Esophagus squamous epithelium (tissue), 5 donors: ENCODE data around the gene TRIP12. TPM values are rescaled to one million over a fixed set of nuclear protein-coding genes. Genes with fewer than 3 reads are reported as not detected.

Experiments
- DNase-seq: peaks from one replicate; lab custom pipeline; 2025; lab: John Stamatoyannopoulos, UW
- H3K27ac ChIP-seq, 4 donors: fragments of 200-600 bp; sonication (generic); one replicate each; pipeline ENCODE4 v1.5.1; 2016 to 2019; ENCODE audit warnings: mild to moderate bottlenecking in 1 of 4
- H3K27me3 ChIP-seq, 4 donors: fragments of 200-600 bp; sonication (generic); 1 replicate in 3 of 4; 2 replicates in 1 of 4; pipeline versions ENCODE4 v1.5.1 to v1.6.0; 2017 to 2021; ENCODE audit warnings: antibody characterized with exemption in 1 of 4
- H3K36me3 ChIP-seq, 3 donors: fragments of 200-600 bp; sonication (generic); one replicate each; pipeline ENCODE4 v1.5.1; 2016 to 2019
- H3K4me1 ChIP-seq, 3 donors: fragments of 200-600 bp; sonication (generic); one replicate each; pipeline ENCODE4 v1.5.1; 2017 to 2019
- H3K4me3 ChIP-seq, 4 donors: fragments of 200-600 bp; sonication (generic); 1 replicate in 3 of 4; 2 replicates in 1 of 4; pipeline ENCODE4 v1.5.1; 2016 to 2019; ENCODE audit warnings: mild to moderate bottlenecking in 2 of 4, moderate library complexity in 1 of 4
- H3K9me3 ChIP-seq, 3 donors: fragments of 200-600 bp; sonication (generic); one replicate each; pipeline ENCODE4 v1.5.1; 2016 to 2019
- POLR2A ChIP-seq, 4 donors: fragments of 450-650 bp; IDR thresholded peaks; one replicate each; pipeline ENCODE4 v1.6.1; 2017; ENCODE audit warnings: antibody characterized with exemption in 4 of 4, mild to moderate bottlenecking in 4 of 4, moderate library complexity in 3 of 4
- WGBS, 2 donors: methylation state at CpG; one replicate each; pipeline ENCODE4 v1.1.5; 2018; 5-methylcytosine and 5-hydroxymethylcytosine counted together
- intact Hi-C: fragments of 100-400 bp; cut with DNase I; formaldehyde crosslinking; loops from one replicate; pipeline ENCODE4 v1.15.0; 2022
- total RNA-seq, 4 donors: library from RNA; depleted of rRNA; stranded (reverse); fragments of >200 nt; gene quantifications; one replicate each; pipeline ENCODE4 v1.1.0, GENCODE V29; 2016
- TF ChIP-seq, protein P1 (sequence below), 6 experiments: fragments of 450-650 bp in 4 of 6; fragments of 200-600 bp in 2 of 6; sonication (generic) in 2 of 6; IDR thresholded peaks; one replicate each; pipeline ENCODE4 v1.5.1; 2016 to 2019; ENCODE audit warnings: antibody characterized with exemption in 6 of 6, mild to moderate bottlenecking in 4 of 6, moderate library complexity in 4 of 6
- donor health status: DM: yes; HTN: yes; CAD: no.

TRIP12 gene
- total RNA-seq, 4 donors from 2014 or later = 84.8 to 174 (median 125) TPM

DNA sequence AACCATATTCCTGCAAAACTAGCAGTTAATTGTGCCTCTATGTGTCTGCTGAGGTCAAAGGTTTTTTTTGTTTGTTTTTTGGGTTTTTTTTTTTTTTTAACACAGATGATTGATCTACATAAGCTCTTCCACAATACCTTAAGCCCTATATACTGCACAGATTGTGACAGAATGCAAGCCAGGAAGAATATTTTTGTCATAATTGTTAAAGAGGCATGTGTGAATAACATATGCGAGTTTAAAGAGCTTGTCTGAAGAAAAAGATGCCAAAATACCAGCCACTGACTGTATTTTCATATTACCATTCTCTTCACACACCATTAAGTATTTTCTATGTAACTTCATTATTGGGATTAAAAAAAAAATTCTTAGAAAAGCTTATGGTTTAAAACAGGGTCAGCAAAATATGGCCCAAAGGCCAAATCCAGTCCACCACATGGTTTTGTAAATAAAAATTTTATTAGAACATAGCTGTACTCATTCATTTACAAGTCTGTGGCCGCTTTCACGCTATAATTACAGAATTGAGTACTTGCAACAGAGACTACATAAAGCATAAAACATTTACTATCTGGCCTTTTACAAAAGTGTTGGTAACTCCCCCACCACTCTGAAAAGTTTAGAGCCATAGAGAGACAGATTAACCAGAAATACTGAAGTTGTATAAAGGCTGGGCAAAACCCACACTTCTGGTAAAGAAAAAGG is 89.9 kb downstream of the TRIP12 start:
- Histone ChIP-seq H3K27ac (no peak overlapping the region), H3K9me3 (no peaks in the 10 kb centered on the region), H3K36me3 (peaks cover 0 to 94% (median 11%) of the 10 kb centered on the region in 3 donors), H3K27me3 (no peaks in the 10 kb centered on the region), H3K4me1 (peaks cover 0 to 6% (median 5%) of the 10 kb centered on the region in 3 donors), H3K4me3 (no peak overlapping the region)
- WGBS, 2 donors = 85 to 87% methylated on average over 3 of the region's 3 CpGs
- DNase-seq = no peak
- intact Hi-C loops = no loop called here
- TF ChIP-seq POLR2A (IDR thresholded peaks at IDR 0.05) = no peak
- TF ChIP-seq, protein P1, sequence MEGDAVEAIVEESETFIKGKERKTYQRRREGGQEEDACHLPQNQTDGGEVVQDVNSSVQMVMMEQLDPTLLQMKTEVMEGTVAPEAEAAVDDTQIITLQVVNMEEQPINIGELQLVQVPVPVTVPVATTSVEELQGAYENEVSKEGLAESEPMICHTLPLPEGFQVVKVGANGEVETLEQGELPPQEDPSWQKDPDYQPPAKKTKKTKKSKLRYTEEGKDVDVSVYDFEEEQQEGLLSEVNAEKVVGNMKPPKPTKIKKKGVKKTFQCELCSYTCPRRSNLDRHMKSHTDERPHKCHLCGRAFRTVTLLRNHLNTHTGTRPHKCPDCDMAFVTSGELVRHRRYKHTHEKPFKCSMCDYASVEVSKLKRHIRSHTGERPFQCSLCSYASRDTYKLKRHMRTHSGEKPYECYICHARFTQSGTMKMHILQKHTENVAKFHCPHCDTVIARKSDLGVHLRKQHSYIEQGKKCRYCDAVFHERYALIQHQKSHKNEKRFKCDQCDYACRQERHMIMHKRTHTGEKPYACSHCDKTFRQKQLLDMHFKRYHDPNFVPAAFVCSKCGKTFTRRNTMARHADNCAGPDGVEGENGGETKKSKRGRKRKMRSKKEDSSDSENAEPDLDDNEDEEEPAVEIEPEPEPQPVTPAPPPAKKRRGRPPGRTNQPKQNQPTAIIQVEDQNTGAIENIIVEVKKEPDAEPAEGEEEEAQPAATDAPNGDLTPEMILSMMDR (IDR thresholded peaks at IDR 0.05) = no peak

DNA sequence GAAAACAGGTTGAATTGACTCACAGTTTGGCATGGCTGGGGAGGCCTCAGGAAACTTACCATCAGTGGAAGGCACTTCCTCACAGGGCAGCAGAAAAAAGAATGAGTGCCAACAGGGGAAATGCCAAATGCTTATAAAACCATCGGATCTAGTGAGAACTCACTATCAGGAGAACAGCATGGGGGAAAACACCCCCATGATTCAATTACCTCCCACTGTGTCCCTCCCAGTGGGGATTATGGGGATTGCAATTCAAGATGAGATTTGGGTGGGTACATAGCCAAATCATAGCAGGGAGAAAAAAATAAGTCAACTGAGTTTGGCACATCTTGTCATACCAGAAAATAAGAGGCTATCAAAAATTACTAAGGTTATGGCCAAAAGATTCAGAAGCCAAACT is 96.3 kb downstream of the TRIP12 start:
- intact Hi-C loops = no loop called here
- WGBS, 2 donors = 74 to 75% methylated on average over 1 of the region's 1 CpG
- no peak for DNase-seq
- Histone ChIP-seq H3K4me1 (peaks cover 0 to 5% (median 3%) of the 10 kb centered on the region in 3 donors), H3K36me3 (peaks cover 0 to 92% (median 16%) of the 10 kb centered on the region in 3 donors), H3K27ac (no peak overlapping the region), H3K9me3 (no peaks in the 10 kb centered on the region), H3K4me3 (no peak overlapping the region), H3K27me3 (no peaks in the 10 kb centered on the region)
- no peak for TF ChIP-seq POLR2A (IDR thresholded peaks at IDR 0.05)
- TF ChIP-seq, protein P1 (IDR thresholded peaks at IDR 0.05) = no peak

DNA sequence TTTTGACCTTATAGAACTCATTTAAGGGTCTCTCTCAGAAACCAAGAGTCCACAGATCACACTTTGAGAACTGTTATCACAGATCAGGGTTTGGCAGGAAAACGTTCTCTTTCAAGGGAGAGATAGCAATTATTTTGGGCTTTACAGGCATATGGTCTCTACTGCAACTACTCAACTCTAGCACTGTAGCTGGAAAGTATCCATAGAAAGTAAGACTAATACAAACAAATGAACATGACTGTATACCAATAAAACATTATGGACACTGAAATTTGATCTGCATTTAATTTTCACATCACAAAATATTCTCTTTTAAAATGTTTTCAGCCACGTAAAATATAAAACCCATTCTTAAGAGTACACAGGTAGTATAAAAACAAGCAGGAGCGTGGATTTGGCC is 100.5 kb downstream of the TRIP12 start:
- H3K36me3 ChIP-seq = peaks cover 0 to 87% (median 6%) of the 10 kb centered on the region in 3 donors
- TF ChIP-seq POLR2A (IDR thresholded peaks at IDR 0.05) = no peak
- TF ChIP-seq, protein P1 (IDR thresholded peaks at IDR 0.05) = no peak
- no peak for DNase-seq
- WGBS, 2 donors = 84 to 85% methylated on average over 3 of the region's 3 CpGs
- no peak overlapping the region for H3K4me3 ChIP-seq
- intact Hi-C loops = no loop called here
- no peak overlapping the region for H3K27ac ChIP-seq
- H3K4me1 ChIP-seq = peaks cover 0 to 5% (median 3%) of the 10 kb centered on the region in 3 donors
- H3K9me3 ChIP-seq = no peaks in the 10 kb centered on the region
- no peaks in the 10 kb centered on the region for H3K27me3 ChIP-seq

DNA sequence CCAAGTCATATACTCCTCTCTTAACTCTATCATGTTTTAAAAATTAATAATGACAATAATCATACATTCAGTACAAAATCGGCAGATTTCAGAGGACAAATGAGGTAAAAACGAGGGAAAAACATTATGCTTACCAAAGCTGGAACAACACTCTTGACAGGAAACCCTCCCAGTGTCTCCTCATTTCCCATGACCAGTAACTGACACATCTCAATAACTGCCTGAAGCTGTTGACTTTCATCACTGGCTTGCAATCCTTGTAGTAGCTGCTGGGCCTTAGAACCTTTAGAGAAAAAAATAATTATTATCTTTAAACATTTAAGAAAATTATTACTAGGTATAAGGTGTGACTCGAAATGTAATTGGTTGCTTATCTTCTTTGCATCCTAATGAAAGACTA is 103.6 kb downstream of the TRIP12 start:
- H3K4me3 ChIP-seq = no peak overlapping the region
- no peaks in the 10 kb centered on the region for H3K9me3 ChIP-seq
- H3K27me3 ChIP-seq = no peaks in the 10 kb centered on the region
- intact Hi-C loops = no loop called here
- H3K36me3 ChIP-seq = peaks cover 8 to 89% (median 10%) of the 10 kb centered on the region in 3 donors
- 82 to 84% methylated on average over 3 of the region's 3 CpGs for WGBS, 2 donors
- no peak overlapping the region for H3K27ac ChIP-seq
- DNase-seq = no peak
- H3K4me1 ChIP-seq = peaks cover 0 to 5% (median 3%) of the 10 kb centered on the region in 3 donors
- TF ChIP-seq, protein P1 (IDR thresholded peaks at IDR 0.05) = no peak
- TF ChIP-seq POLR2A (IDR thresholded peaks at IDR 0.05) = no peak

DNA sequence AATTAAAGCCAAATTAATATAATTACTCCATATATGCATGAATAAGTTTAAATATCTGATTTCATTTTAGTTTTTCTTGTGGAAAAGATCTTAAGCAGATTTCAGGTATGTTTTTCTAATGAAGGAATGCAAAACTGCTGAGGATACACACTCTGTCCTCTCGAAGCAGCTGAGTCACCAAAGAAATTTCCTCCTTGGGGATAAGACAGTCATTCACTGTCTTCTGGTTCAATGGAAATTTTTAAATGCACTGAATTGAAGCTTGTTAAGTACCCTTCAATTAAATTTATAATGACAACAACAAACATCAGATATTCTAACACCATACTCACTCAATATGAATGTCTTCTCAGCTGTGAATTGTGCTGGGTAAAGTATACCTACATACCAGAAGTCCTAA is 106.0 kb downstream of the TRIP12 start:
- DNase-seq = no peak
- no peak overlapping the region for H3K27ac ChIP-seq
- H3K27me3 ChIP-seq = no peaks in the 10 kb centered on the region
- intact Hi-C loops = no loop called here
- TF ChIP-seq, protein P1 (IDR thresholded peaks at IDR 0.05) = no peak
- no peak for TF ChIP-seq POLR2A (IDR thresholded peaks at IDR 0.05)
- WGBS, 2 donors = 37 to 38% methylated on average over 1 of the region's 1 CpG
- peaks cover 11 to 95% (median 11%) of the 10 kb centered on the region in 3 donors for H3K36me3 ChIP-seq
- no peak overlapping the region for H3K4me3 ChIP-seq
- no peaks in the 10 kb centered on the region for H3K4me1 ChIP-seq
- H3K9me3 ChIP-seq = no peaks in the 10 kb centered on the region
